ENCODE data around the gene CCDC167. TPM values are rescaled to one million over a fixed set of nuclear protein-coding genes. Genes with fewer than 3 reads are reported as not detected.

CCDC167 gene
- total and polyA plus RNA-seq, 2 of the 8 experiments (the other 6 are each of a cell fraction or from before 2014, with no cell fraction given): 11.0 to 26.5 TPM

GRCh38 chr6:37530297-37530696 is 30.6 kb upstream of the CCDC167 start:
- Histone ChIP-seq H3K56ac (replicated peaks; ENCODE audit: insufficient read length, low read depth, low read length) (no peak overlapping the region), H3K9me3 (ENCODE audit: insufficient read depth in 2 of 2, low read depth in 1 of 2, low read length in 1 of 2) (no peaks in the 10 kb centered on the region), H4K5ac (ENCODE audit: insufficient read length, low read depth, low read length) (no peak overlapping the region), H2AFZ (ENCODE audit: low read length) (no peak overlapping the region), H2BK5ac (ENCODE audit: low read depth, low read length) (no peak overlapping the region), H3K4ac (replicated peaks; ENCODE audit: insufficient read length, low read depth, low read length) (no peak overlapping the region), H3K23ac (ENCODE audit: insufficient read length) (no peak overlapping the region), H3K79me2 (ENCODE audit: control insufficient read depth in 1 of 2, insufficient read depth in 2 of 2, low read length in 2 of 2) (no peaks in the 10 kb centered on the region), H2AK5ac (ENCODE audit: low read depth, low read length) (no peak overlapping the region), H3K23me2 (ENCODE audit: low read depth, low read length) (no peaks in the 10 kb centered on the region), H2BK120ac (replicated peaks; ENCODE audit: low read depth, low read length) (no peak overlapping the region), H3K27me3 (replicated peaks in 1 of 4; ENCODE audit: control insufficient read depth in 3 of 4, extremely low read depth in 1 of 4, insufficient read depth in 3 of 4, low read length in 3 of 4) (peaks cover 4 to 32% (median 16%) of the 10 kb centered on the region in 4 experiments), H4K8ac (ENCODE audit: extremely low read depth, insufficient read depth, low read length) (no peak overlapping the region), H3K18ac (ENCODE audit: extremely low read depth, low read length) (no peak overlapping the region), H3K4me2 (ENCODE audit: insufficient read depth in 1 of 2, low read depth in 2 of 2, low read length in 2 of 2) (no peak overlapping the region), H3K4me1 (replicated peaks in 1 of 4; ENCODE audit: control insufficient read depth in 3 of 4, insufficient read depth in 4 of 4, low read length in 3 of 4) (peaks cover 0 to 2% (median 0%) of the 10 kb centered on the region in 4 experiments; a peak in 3 of 7 replicates), H3K79me1 (ENCODE audit: low read depth, low read length) (no peaks in the 10 kb centered on the region), H2BK20ac (ENCODE audit: low read length) (no peak overlapping the region), H3K9ac (replicated peaks in 1 of 4; ENCODE audit: extremely low read depth in 1 of 4, low read depth in 3 of 4, low read length in 3 of 4) (no peak overlapping the region), H4K20me1 (replicated peaks in 1 of 2; ENCODE audit: control insufficient read depth in 1 of 2, insufficient read depth in 2 of 2, low read length in 2 of 2) (no peaks in the 10 kb centered on the region), H3K27ac (ENCODE audit: low read depth, low read length) (no peak overlapping the region), H2BK12ac (ENCODE audit: low read depth, low read length) (no peak overlapping the region), H3K36me3 (ENCODE audit: control insufficient read depth in 2 of 4, insufficient read depth in 4 of 4, low read length in 3 of 4) (no peaks in the 10 kb centered on the region), H2BK15ac (ENCODE audit: low read length) (no peak overlapping the region), H4K91ac (replicated peaks; ENCODE audit: insufficient read length, low read length) (no peak overlapping the region), H3K14ac (ENCODE audit: insufficient read length) (no peak overlapping the region), H3K4me3 (ENCODE audit: extremely low read depth in 1 of 4, insufficient read depth in 2 of 4, low read depth in 3 of 4, low read length in 4 of 4) (no peak overlapping the region)
- no peak for DNase-seq (ENCODE audit: low read depth in 1 of 2, low spot score in 2 of 2)
- POLR2A ChIA-PET (ENCODE audit: partially characterized antibody): no interaction called here
- WGBS, 2 experiments (ENCODE audit: extremely low coverage in 1 of 2, insufficient coverage in 1 of 2, insufficient read length in 1 of 2, insufficient replicate concordance in 2 of 2, low coverage in 1 of 2, low lambda C conversion rate in 2 of 2, missing lambda C conversion rate in 1 of 2): 76% methylated on average over 5 of the region's 5 CpGs; no CpG with 5 or more reads in 1 of the 2 experiments
- no peak for FAIRE-seq
- no peak for TF ChIP-seq SUZ12 (IDR thresholded peaks at IDR 0.05; ENCODE audit: low read length)
- no peak for TF ChIP-seq EZH2 (IDR thresholded peaks at IDR 0.05; ENCODE audit: low read depth, low read length, severe bottlenecking)
- no peak for TF ChIP-seq CTCF (IDR thresholded peaks at IDR 0.05; ENCODE audit: control extremely low read depth in 1 of 3, insufficient read depth in 1 of 3, low read depth in 1 of 3, low read length in 3 of 3)
- TF ChIP-seq EGR1 (IDR thresholded peaks at IDR 0.05; ENCODE audit: borderline replicate concordance, low read depth, low read length): no peak
- no peak for TF ChIP-seq JUN (IDR thresholded peaks at IDR 0.05; ENCODE audit: low read depth, low read length)
- CTCF ChIA-PET (ENCODE audit: partially characterized antibody): interaction anchor here (0.8 to 13.8 kb wide), 6 partner anchors 8 to 161 kb away, joined by 3 to 308 read pairs (median 4); no protein-coding TSS in a partner anchor
